HEK293 (cell line): ENCODE results near the gene ALKBH2.

Source experiments
- CTCF ChIA-PET: fragments of 350-600 bp; formaldehyde crosslinking; extraction: SDS; loops from one replicate; lab custom pipeline; 2021; ENCODE audit warnings: antibody characterized with exemption; lab: Yijun Ruan, JAX
- POLR2A ChIA-PET: fragments of 300-600 bp; formaldehyde crosslinking; extraction: SDS; loops from one replicate; lab custom pipeline; 2020; ENCODE audit warnings: antibody characterized with exemption, inconsistent platforms; lab: Yijun Ruan, JAX
- H3K27ac ChIP-seq: fragments of 200-500 bp; sonication (Bioruptor generic); 2 replicates; pipeline ENCODE4 v1.5.1; 2014; ENCODE audit warnings: low read depth, low read length, control low read depth, inconsistent platforms; ENCODE audit errors: extremely low read depth
- H3K36me3 ChIP-seq, 2 experiments: fragments of 200-500 bp in 1 of 2; sonication (Bioruptor generic) in 1 of 2; 1 replicate in 1 of 2; 2 replicates in 1 of 2; pipeline ENCODE4 v1.5.1; 2014 to 2017; ENCODE audit warnings: inconsistent platforms in 2 of 2, low read length in 2 of 2; ENCODE audit not compliant: control insufficient read depth in 2 of 2, insufficient read depth in 1 of 2
- H3K4me1 ChIP-seq: fragments of 200-500 bp; sonication (Bioruptor generic); 2 replicates; pipeline ENCODE4 v1.5.1; 2014; ENCODE audit warnings: mild to moderate bottlenecking, low read length, inconsistent platforms; ENCODE audit not compliant: control insufficient read depth, insufficient read depth
- H3K4me3 ChIP-seq: 2 replicates; pipeline ENCODE4 v1.5.1; 2011; ENCODE audit warnings: low read depth, mild to moderate bottlenecking, control low read depth, low read length, moderate library complexity
- H3K9me3 ChIP-seq: fragments of 200-500 bp; sonication (Bioruptor generic); 2 replicates; pipeline ENCODE4 v1.5.1; 2014; ENCODE audit warnings: low read depth, low read length, inconsistent platforms; ENCODE audit not compliant: control insufficient read depth, insufficient read depth
- REPIN1 ChIP-seq: fragments of 450-650 bp; formaldehyde crosslinking; IDR thresholded peaks from 2 replicates; pipeline ENCODE4 v1.5.1; 2017; ENCODE audit warnings: missing biosample characterization, missing genetic modification characterization, low read depth
- TCF7L2 ChIP-seq: IDR thresholded peaks from 2 replicates; pipeline ENCODE4 v1.6.1; 2011; ENCODE audit warnings: low read depth, mild to moderate bottlenecking, inconsistent platforms, low read length, moderate library complexity, borderline replicate concordance
- ZFP3 ChIP-seq: fragments of 450-650 bp; formaldehyde crosslinking; IDR thresholded peaks from 2 replicates; pipeline ENCODE4 v1.5.1; 2016; ENCODE audit warnings: low read depth, missing biosample characterization, missing genetic modification characterization
- ZNF10 ChIP-seq: fragments of 450-650 bp; formaldehyde crosslinking; IDR thresholded peaks from 2 replicates; pipeline ENCODE4 v1.5.1; 2017; ENCODE audit warnings: missing biosample characterization, missing genetic modification characterization
- ZNF133 ChIP-seq: fragments of 450-650 bp; formaldehyde crosslinking; IDR thresholded peaks from 2 replicates; pipeline ENCODE4 v1.5.1; 2016; ENCODE audit warnings: missing biosample characterization, missing genetic modification characterization
- ZNF155 ChIP-seq: fragments of 450-650 bp; formaldehyde crosslinking; IDR thresholded peaks from 2 replicates; pipeline ENCODE4 v1.5.1; 2016; ENCODE audit warnings: missing biosample characterization, missing genetic modification characterization
- ZNF16 ChIP-seq: fragments of 450-650 bp; formaldehyde crosslinking; IDR thresholded peaks from 2 replicates; pipeline ENCODE4 v1.5.1; 2016; ENCODE audit warnings: low read depth, missing biosample characterization, missing genetic modification characterization
- ZNF211 ChIP-seq: fragments of 450-650 bp; formaldehyde crosslinking; IDR thresholded peaks from 2 replicates; pipeline ENCODE4 v1.5.1; 2016; ENCODE audit warnings: low read depth, missing biosample characterization, missing genetic modification characterization
- ZNF266 ChIP-seq: fragments of 450-650 bp; formaldehyde crosslinking; IDR thresholded peaks from 2 replicates; pipeline ENCODE4 v1.5.1; 2016; ENCODE audit warnings: missing biosample characterization, missing genetic modification characterization, low read depth
- ZNF292 ChIP-seq: fragments of 450-650 bp; formaldehyde crosslinking; IDR thresholded peaks from 2 replicates; pipeline ENCODE4 v1.5.1; 2016; ENCODE audit warnings: low read depth, missing biosample characterization, missing genetic modification characterization, borderline replicate concordance
- ZNF302 ChIP-seq: fragments of 450-650 bp; formaldehyde crosslinking; IDR thresholded peaks from 2 replicates; pipeline ENCODE4 v1.5.1; 2016; ENCODE audit warnings: missing biosample characterization, missing genetic modification characterization, low read depth
- ZNF311 ChIP-seq: fragments of 450-650 bp; formaldehyde crosslinking; IDR thresholded peaks from 2 replicates; pipeline ENCODE4 v1.5.1; 2017; ENCODE audit warnings: missing biosample characterization, missing genetic modification characterization, borderline replicate concordance
- ZNF335 ChIP-seq: fragments of 450-650 bp; formaldehyde crosslinking; conservative IDR thresholded peaks from 2 replicates; pipeline ENCODE4 v1.5.1; 2016; ENCODE audit warnings: missing biosample characterization, missing genetic modification characterization
- ZNF530 ChIP-seq: fragments of 450-650 bp; formaldehyde crosslinking; IDR thresholded peaks from 2 replicates; pipeline ENCODE4 v1.5.1; 2016; ENCODE audit warnings: low read depth, missing biosample characterization, missing genetic modification characterization
- ZNF558 ChIP-seq: fragments of 450-650 bp; formaldehyde crosslinking; IDR thresholded peaks from 2 replicates; pipeline ENCODE4 v1.5.1; 2016; ENCODE audit warnings: missing biosample characterization, missing genetic modification characterization
- ZNF610 ChIP-seq: fragments of 450-650 bp; formaldehyde crosslinking; IDR thresholded peaks from 2 replicates; pipeline ENCODE4 v1.5.1; 2016; ENCODE audit warnings: missing biosample characterization, missing genetic modification characterization, borderline replicate concordance
- ZNF654 ChIP-seq: fragments of 450-650 bp; formaldehyde crosslinking; IDR thresholded peaks from 2 replicates; pipeline ENCODE4 v1.5.1; 2016; ENCODE audit warnings: low read depth, missing biosample characterization, missing genetic modification characterization
- ZNF677 ChIP-seq: fragments of 450-650 bp; IDR thresholded peaks from 2 replicates; pipeline ENCODE4 v1.5.0; 2018; ENCODE audit warnings: missing biosample characterization, mild to moderate bottlenecking, missing genetic modification characterization, moderate library complexity
- ZNF707 ChIP-seq: fragments of 450-650 bp; formaldehyde crosslinking; IDR thresholded peaks from 2 replicates; pipeline ENCODE4 v1.5.1; 2016; ENCODE audit warnings: missing biosample characterization, missing genetic modification characterization
- ZNF76 ChIP-seq: fragments of 450-650 bp; formaldehyde crosslinking; IDR thresholded peaks from 2 replicates; pipeline ENCODE4; 2016; ENCODE audit warnings: low read depth, missing biosample characterization, missing genetic modification characterization, borderline replicate concordance
- ZNF777 ChIP-seq: fragments of 450-650 bp; formaldehyde crosslinking; IDR thresholded peaks from 2 replicates; pipeline ENCODE4 v1.5.1; 2017; ENCODE audit warnings: missing biosample characterization, missing genetic modification characterization, borderline replicate concordance
- TF ChIP-seq, protein P1 (sequence below): fragments of 450-650 bp; formaldehyde crosslinking; IDR thresholded peaks from 2 replicates; pipeline ENCODE4 v1.5.1; 2016; ENCODE audit warnings: missing biosample characterization, missing genetic modification characterization, low read depth
- TF ChIP-seq, protein P2 (sequence below): fragments of 450-650 bp; formaldehyde crosslinking; IDR thresholded peaks from 2 replicates; pipeline ENCODE4 v1.5.1; 2016; ENCODE audit warnings: missing biosample characterization, missing genetic modification characterization
- TF ChIP-seq, protein P3 (sequence below): fragments of 450-650 bp; IDR thresholded peaks from 2 replicates; pipeline ENCODE4 v1.5.1; 2018; ENCODE audit warnings: missing biosample characterization, missing genetic modification characterization
- TF ChIP-seq, protein P4 (sequence below): fragments of 450-650 bp; formaldehyde crosslinking; IDR thresholded peaks from 2 replicates; pipeline ENCODE4 v1.5.1; 2016; ENCODE audit warnings: missing biosample characterization, missing genetic modification characterization
- TF ChIP-seq, protein P5 (sequence below): fragments of 450-650 bp; IDR thresholded peaks from 2 replicates; pipeline ENCODE4 v1.5.1; 2018; ENCODE audit warnings: missing biosample characterization, mild to moderate bottlenecking, missing genetic modification characterization
- TF ChIP-seq, protein P6 (sequence below): fragments of 450-650 bp; formaldehyde crosslinking; IDR thresholded peaks from 2 replicates; pipeline ENCODE4 v1.5.1; 2017; ENCODE audit warnings: missing biosample characterization, mild to moderate bottlenecking, missing genetic modification characterization, moderate library complexity

Gene ALKBH2

DNA sequence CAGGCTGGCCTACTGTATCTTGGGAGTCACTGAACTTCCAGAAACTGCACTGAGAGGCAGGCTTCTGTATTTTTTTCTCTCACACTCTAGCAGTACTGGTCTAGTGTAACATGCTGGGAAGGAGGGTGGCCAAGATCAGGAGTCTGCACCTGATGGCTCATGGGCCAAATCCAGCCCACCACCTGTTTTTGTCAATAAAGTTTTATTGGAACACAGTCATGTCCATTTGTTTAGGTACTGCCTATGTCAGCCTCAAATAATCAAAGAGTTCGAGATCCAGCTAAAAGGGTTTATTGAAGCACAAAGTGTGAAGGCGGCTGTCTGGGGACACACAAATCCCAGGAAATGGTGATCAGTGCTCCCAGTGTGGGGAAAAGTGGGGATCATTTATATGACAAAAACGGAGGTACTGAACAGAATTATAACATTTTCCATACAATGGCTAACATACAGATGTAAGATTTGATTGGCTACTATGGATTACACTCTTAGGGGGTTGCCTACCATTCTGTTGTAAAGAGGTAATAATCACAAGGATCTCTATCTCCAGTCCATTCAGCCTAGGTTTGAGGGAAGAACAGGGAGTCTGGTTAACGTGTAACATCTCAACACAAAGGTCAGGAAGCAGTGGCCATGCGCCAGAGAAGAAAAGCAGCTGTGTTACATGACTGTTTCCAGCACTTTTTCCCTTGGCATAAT, 28.0 kb downstream of the ALKBH2 start:
- POLR2A ChIA-PET: no interaction called here
- H3K27ac ChIP-seq: no peak overlapping the region
- CTCF ChIA-PET: interaction anchor here (0.6 kb wide), 1 partner anchor 14 kb away, joined by 3 read pairs; no protein-coding TSS in a partner anchor
- H3K36me3 ChIP-seq: peaks cover 6 to 45% of the 10 kb centered on the region in 2 experiments; a peak in 2 of 3 replicates
- TF ChIP-seq ZNF76 (tag by site-specific recombination): no peak
- no peak for TF ChIP-seq ZNF777 (tag by site-specific recombination)
- no peak for TF ChIP-seq ZNF530 (tag by site-specific recombination)
- no peak for TF ChIP-seq ZNF155 (tag by site-specific recombination)
- TF ChIP-seq ZNF610: no peak
- no peak for TF ChIP-seq ZNF292 (tag by site-specific recombination)
- no peak for TF ChIP-seq TCF7L2
- TF ChIP-seq, protein P1, sequence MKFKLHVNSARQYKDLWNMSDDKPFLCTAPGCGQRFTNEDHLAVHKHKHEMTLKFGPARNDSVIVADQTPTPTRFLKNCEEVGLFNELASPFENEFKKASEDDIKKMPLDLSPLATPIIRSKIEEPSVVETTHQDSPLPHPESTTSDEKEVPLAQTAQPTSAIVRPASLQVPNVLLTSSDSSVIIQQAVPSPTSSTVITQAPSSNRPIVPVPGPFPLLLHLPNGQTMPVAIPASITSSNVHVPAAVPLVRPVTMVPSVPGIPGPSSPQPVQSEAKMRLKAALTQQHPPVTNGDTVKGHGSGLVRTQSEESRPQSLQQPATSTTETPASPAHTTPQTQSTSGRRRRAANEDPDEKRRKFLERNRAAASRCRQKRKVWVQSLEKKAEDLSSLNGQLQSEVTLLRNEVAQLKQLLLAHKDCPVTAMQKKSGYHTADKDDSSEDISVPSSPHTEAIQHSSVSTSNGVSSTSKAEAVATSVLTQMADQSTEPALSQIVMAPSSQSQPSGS (tag by site-specific recombination): no peak
- no peak for TF ChIP-seq ZNF558 (tag by site-specific recombination)
- no peak for TF ChIP-seq ZNF266 (tag by site-specific recombination)
- TF ChIP-seq ZNF211 (tag by site-specific recombination): no peak
- no peak for TF ChIP-seq ZNF302 (tag by site-specific recombination)
- TF ChIP-seq ZNF16: no peak
- TF ChIP-seq ZFP3 (tag by site-specific recombination): no peak
- TF ChIP-seq, protein P2, sequence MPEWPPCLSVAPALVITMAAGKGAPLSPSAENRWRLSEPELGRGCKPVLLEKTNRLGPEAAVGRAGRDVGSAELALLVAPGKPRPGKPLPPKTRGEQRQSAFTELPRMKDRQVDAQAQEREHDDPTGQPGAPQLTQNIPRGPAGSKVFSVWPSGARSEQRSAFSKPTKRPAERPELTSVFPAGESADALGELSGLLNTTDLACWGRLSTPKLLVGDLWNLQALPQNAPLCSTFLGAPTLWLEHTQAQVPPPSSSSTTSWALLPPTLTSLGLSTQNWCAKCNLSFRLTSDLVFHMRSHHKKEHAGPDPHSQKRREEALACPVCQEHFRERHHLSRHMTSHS (tag by site-specific recombination): no peak
- no peak for TF ChIP-seq ZNF133 (tag by site-specific recombination)
- TF ChIP-seq REPIN1 (tag by site-specific recombination): no peak
- no peak for TF ChIP-seq ZNF677 (tag by site-specific recombination)
- TF ChIP-seq, all 188 proteins: peak for 0
- no peak overlapping the region for H3K4me3 ChIP-seq
- H3K4me1 ChIP-seq: no peaks in the 10 kb centered on the region
- H3K9me3 ChIP-seq: no peaks in the 10 kb centered on the region

DNA sequence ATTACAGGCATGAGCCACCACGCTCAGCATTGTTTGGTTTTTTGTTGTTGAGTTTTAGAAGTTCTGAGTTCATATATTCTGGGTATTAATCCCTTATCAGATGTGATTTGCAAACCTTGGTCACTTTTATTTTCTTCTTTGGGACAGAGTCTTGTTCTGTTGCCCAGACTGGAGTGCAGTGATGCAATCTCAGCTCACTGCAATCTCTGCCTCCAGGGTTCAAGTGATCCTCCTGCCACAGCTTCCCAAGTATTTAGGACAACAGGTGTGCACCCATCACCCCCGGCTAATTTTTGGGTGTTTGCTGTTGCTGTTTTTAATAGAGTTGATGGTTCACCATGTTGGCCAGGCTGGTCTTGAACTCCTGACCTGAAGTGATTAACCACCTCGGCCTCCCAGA, 29.1 kb downstream of the ALKBH2 start:
- Histone ChIP-seq H3K27ac (no peak overlapping the region), H3K4me3 (no peak overlapping the region), H3K36me3 (peaks cover 10 to 42% of the 10 kb centered on the region in 2 experiments; a peak in 2 of 3 replicates), H3K9me3 (no peaks in the 10 kb centered on the region), H3K4me1 (no peaks in the 10 kb centered on the region)
- POLR2A ChIA-PET: interaction anchor here (0.6 kb wide), 1 partner anchor 534 kb away, joined by 3 read pairs; no protein-coding TSS in a partner anchor
- CTCF ChIA-PET: no interaction called here
- TF ChIP-seq ZNF654 (tag by site-specific recombination) (no peak), ZNF76 (tag by site-specific recombination) (no peak), ZNF311 (tag by site-specific recombination) (no peak), ZNF10 (tag by site-specific recombination) (no peak), ZNF335 (no peak), ZNF707 (no peak)
- TF ChIP-seq, protein P3, sequence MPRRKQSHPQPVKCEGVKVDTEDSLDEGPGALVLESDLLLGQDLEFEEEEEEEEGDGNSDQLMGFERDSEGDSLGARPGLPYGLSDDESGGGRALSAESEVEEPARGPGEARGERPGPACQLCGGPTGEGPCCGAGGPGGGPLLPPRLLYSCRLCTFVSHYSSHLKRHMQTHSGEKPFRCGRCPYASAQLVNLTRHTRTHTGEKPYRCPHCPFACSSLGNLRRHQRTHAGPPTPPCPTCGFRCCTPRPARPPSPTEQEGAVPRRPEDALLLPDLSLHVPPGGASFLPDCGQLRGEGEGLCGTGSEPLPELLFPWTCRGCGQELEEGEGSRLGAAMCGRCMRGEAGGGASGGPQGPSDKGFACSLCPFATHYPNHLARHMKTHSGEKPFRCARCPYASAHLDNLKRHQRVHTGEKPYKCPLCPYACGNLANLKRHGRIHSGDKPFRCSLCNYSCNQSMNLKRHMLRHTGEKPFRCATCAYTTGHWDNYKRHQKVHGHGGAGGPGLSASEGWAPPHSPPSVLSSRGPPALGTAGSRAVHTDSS (tag by site-specific recombination): no peak
- TF ChIP-seq, protein P4, sequence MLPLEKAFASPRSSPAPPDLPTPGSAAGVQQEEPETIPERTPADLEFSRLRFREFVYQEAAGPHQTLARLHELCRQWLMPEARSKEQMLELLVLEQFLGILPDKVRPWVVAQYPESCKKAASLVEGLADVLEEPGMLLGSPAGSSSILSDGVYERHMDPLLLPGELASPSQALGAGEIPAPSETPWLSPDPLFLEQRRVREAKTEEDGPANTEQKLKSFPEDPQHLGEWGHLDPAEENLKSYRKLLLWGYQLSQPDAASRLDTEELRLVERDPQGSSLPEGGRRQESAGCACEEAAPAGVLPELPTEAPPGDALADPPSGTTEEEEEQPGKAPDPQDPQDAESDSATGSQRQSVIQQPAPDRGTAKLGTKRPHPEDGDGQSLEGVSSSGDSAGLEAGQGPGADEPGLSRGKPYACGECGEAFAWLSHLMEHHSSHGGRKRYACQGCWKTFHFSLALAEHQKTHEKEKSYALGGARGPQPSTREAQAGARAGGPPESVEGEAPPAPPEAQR: no peak
- TF ChIP-seq, protein P5, sequence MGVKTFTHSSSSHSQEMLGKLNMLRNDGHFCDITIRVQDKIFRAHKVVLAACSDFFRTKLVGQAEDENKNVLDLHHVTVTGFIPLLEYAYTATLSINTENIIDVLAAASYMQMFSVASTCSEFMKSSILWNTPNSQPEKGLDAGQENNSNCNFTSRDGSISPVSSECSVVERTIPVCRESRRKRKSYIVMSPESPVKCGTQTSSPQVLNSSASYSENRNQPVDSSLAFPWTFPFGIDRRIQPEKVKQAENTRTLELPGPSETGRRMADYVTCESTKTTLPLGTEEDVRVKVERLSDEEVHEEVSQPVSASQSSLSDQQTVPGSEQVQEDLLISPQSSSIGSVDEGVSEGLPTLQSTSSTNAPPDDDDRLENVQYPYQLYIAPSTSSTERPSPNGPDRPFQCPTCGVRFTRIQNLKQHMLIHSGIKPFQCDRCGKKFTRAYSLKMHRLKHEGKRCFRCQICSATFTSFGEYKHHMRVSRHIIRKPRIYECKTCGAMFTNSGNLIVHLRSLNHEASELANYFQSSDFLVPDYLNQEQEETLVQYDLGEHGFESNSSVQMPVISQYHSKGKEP (tag by site-specific recombination): no peak
- TF ChIP-seq, protein P6, sequence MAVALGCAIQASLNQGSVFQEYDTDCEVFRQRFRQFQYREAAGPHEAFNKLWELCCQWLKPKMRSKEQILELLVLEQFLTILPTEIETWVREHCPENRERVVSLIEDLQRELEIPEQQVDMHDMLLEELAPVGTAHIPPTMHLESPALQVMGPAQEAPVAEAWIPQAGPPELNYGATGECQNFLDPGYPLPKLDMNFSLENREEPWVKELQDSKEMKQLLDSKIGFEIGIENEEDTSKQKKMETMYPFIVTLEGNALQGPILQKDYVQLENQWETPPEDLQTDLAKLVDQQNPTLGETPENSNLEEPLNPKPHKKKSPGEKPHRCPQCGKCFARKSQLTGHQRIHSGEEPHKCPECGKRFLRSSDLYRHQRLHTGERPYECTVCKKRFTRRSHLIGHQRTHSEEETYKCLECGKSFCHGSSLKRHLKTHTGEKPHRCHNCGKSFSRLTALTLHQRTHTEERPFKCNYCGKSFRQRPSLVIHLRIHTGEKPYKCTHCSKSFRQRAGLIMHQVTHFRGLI: no peak
